Progenitor cell of endocrine pancreas (in vitro differentiated cells): ENCODE results near the gene CYP1A2. TPM values are rescaled to one million over a fixed set of nuclear protein-coding genes. Genes with fewer than 3 reads are reported as not detected.

ENCODE experiments used
- DNase-seq: peaks from one replicate; pipeline ENCODE4 v3.0.0; 2021; ENCODE audit warnings: low spot score; ENCODE audit not compliant: unreplicated experiment
- H3K27ac Mint-ChIP-seq: 2 replicates; pipeline ENCODE4 v1.8.0; 2021; ENCODE audit warnings: mild to moderate bottlenecking, moderate library complexity, mixed read lengths
- H3K27me3 Mint-ChIP-seq: 2 replicates; pipeline ENCODE4 v1.8.0; 2021; ENCODE audit warnings: mixed read lengths
- H3K36me3 Mint-ChIP-seq: 2 replicates; pipeline ENCODE4 v1.8.0; 2022; ENCODE audit warnings: mixed read lengths; ENCODE audit not compliant: insufficient read depth
- H3K4me1 Mint-ChIP-seq: 2 replicates; pipeline ENCODE4 v1.8.0; 2021; ENCODE audit warnings: low read depth, mixed read lengths
- H3K4me3 Mint-ChIP-seq: 2 replicates; pipeline ENCODE4 v1.8.0; 2021; ENCODE audit warnings: low read depth, mild to moderate bottlenecking, moderate library complexity, mixed read lengths
- H3K9me3 Mint-ChIP-seq: 2 replicates; pipeline ENCODE4 v1.8.0; 2021; ENCODE audit warnings: low read depth, mixed read lengths
- CTCF ChIP-seq: fragments of 200-600 bp; sonication (generic); IDR thresholded peaks from one replicate; pipeline ENCODE4 v1.5.0; 2021; ENCODE audit warnings: antibody characterized with exemption, mild to moderate bottlenecking; ENCODE audit not compliant: unreplicated experiment
- total RNA-seq: library from RNA; stranded (reverse); gene quantifications from 2 replicates; pipeline ENCODE4 v1.2.1, GENCODE V29; 2021

Gene CYP1A2
- total RNA-seq, 1 donor from 2014 or later, result not detected

GRCh38 chr15:74768099-74768770 is 19.6 kb downstream of the CYP1A2 start:
- no peaks in the 10 kb centered on the region for H3K36me3 Mint-ChIP-seq
- DNase-seq, result no peak
- no peak overlapping the region for H3K4me3 Mint-ChIP-seq
- peaks cover 2% of the 10 kb centered on the region for H3K4me1 Mint-ChIP-seq
- TF ChIP-seq CTCF, result no peak
- H3K27ac Mint-ChIP-seq, result peak overlapping the region; percentile 19
- H3K9me3 Mint-ChIP-seq, result no peaks in the 10 kb centered on the region
- H3K27me3 Mint-ChIP-seq, result peaks cover 17% of the 10 kb centered on the region

DNA sequence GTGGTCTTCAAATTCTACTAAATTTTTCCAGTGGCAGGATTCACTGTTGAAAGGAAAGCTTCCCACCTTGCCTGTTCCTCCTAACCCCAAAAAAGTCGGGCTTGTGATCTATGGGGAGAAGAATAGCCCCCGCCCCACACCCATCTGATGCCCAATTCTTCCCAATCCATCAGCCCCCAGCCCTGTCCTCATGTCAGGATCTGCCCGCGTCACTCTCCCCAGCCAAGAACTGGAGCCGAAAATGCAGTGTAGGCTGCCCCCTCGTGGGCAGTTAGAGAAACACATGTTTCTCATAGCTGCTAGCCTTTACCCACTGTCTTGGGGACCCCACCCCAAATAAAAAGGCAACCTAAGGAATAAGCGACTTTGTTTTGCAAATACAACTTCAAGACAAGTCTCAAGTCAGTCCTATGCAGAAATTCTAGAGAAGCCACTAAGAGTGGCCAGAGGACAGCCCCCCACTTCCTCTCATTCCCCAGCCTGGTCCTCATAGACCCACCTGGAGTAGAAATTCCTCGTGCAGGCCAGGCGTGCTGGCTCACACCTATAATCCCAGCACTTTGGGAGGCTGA is 20.2 kb downstream of the CYP1A2 start:
- peaks cover 17% of the 10 kb centered on the region for H3K27me3 Mint-ChIP-seq
- peak; percentile 83 for TF ChIP-seq CTCF
- H3K4me3 Mint-ChIP-seq, result no peak overlapping the region
- peaks cover 4% of the 10 kb centered on the region for H3K4me1 Mint-ChIP-seq
- H3K36me3 Mint-ChIP-seq, result no peaks in the 10 kb centered on the region
- H3K27ac Mint-ChIP-seq, result peak overlapping the region; percentile 19
- no peaks in the 10 kb centered on the region for H3K9me3 Mint-ChIP-seq
- DNase-seq, result peak; percentile 53

DNA sequence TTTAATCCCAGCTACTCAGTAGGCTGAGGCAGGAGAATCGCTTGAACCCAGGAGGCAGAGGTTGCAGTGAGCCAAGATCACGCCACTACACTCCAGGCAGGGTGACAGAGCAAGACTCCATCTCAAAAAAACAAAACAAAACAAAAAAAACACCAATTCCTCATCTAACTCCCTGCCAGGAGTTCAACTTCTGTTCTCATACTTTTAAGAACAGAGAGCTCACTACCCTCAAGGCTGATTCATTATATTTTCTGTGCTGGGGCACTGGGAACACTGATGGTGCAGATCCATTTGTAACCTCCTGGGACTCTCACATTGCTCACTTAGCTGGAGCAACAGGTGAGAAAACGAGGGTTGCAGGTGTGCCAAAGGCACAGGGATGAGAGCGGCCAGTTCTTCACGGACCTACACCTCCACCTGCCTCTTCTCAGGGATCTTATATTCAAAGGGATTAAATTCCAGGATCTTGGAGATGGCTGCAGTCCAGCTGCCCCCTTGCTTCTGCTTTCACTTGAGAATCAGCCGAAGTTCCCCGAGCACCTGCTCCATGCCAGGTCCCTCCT is 20.9 kb downstream of the CYP1A2 start:
- TF ChIP-seq CTCF, result no peak
- H3K27me3 Mint-ChIP-seq, result peaks cover 17% of the 10 kb centered on the region
- DNase-seq, result no peak
- H3K36me3 Mint-ChIP-seq, result no peaks in the 10 kb centered on the region
- peaks cover 4% of the 10 kb centered on the region for H3K4me1 Mint-ChIP-seq
- H3K27ac Mint-ChIP-seq, result no peak overlapping the region
- H3K4me3 Mint-ChIP-seq, result no peak overlapping the region
- no peaks in the 10 kb centered on the region for H3K9me3 Mint-ChIP-seq

DNA sequence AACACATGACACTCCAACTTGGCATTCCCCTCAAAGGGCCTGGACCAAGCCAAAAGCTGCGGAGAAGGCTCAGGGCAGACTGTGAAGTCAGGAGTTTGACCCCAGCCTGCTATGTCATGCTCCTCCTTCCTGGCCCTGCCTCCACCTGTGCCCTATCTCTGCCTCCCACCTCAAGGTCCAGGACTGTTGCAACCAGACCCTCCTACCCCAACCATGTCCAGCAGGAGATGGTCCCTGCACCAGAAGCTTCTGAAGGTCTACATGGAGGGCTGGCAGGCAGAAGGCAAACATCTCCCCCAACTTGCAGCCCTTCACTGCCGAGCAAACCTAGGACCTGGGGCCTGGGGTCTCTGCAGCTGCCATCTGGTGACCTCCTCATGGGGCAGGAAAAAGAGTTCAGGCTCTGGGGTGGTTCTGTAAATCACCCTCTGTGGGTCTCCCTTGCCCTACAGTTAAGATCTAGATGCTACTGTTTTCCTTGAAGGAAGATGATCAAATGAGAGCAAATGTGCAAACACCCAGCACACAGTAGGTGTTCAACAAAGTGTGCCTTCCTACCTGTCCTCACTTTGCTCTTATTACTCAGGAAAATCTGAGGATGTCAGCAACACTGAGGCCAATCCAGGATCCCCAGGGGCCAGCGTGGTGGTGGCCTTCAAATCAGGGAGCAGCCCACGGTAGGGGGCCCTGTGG is 21.7 kb downstream of the CYP1A2 start:
- Mint-ChIP-seq H3K9me3 (no peaks in the 10 kb centered on the region), H3K4me3 (no peak overlapping the region), H3K36me3 (no peaks in the 10 kb centered on the region), H3K27ac (no peak overlapping the region), H3K27me3 (peaks cover 17% of the 10 kb centered on the region), H3K4me1 (peaks cover 4% of the 10 kb centered on the region)
- no peak for TF ChIP-seq CTCF
- DNase-seq, result no peak

DNA sequence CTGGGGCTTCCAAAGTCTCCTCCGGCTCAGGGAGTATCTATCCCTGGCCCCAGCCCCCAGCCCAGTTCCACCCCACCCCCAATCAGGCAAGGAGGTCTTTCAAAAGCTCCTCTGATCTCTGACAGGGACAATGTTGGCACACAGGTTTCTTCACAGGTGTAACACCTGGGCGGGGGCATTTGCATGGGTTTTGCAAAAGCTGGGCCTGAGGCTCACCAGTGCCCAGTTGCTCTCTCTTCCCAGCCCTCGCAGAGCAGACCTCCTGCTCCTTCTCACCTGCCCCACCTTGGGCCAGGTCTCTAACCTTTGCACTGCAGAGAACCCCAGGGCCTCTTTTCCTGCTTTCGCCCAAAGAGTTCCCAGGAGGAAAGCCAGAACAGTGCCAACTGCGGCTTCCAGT is 24.7 kb downstream of the CYP1A2 start:
- H3K9me3 Mint-ChIP-seq, result no peaks in the 10 kb centered on the region
- H3K27ac Mint-ChIP-seq, result no peak overlapping the region
- TF ChIP-seq CTCF, result no peak
- peaks cover 17% of the 10 kb centered on the region for H3K27me3 Mint-ChIP-seq
- H3K36me3 Mint-ChIP-seq, result no peaks in the 10 kb centered on the region
- DNase-seq, result no peak
- peaks cover 4% of the 10 kb centered on the region for H3K4me1 Mint-ChIP-seq
- H3K4me3 Mint-ChIP-seq, result no peak overlapping the region
